BLaER1 (cell line): Measurements from ENCODE around the gene TTC39A.

ENCODE experiments used
- H3K27ac ChIP-seq: shearing (Covaris generic); formaldehyde crosslinking; 2 replicates; pipeline ENCODE4 v1.8.1; 2022
- H3K27me3 ChIP-seq: shearing (Covaris generic); formaldehyde crosslinking; 2 replicates; pipeline ENCODE4 v1.8.1; 2022
- H3K36me3 ChIP-seq: shearing (Covaris generic); formaldehyde crosslinking; 2 replicates; pipeline ENCODE4 v1.8.1; 2022
- H3K4me1 ChIP-seq: shearing (Covaris generic); formaldehyde crosslinking; 2 replicates; pipeline ENCODE4 v1.8.1; 2022
- H3K4me2 ChIP-seq: shearing (Covaris generic); formaldehyde crosslinking; 2 replicates; pipeline ENCODE4 v1.8.1; 2022
- H3K4me3 ChIP-seq: shearing (Covaris generic); formaldehyde crosslinking; 2 replicates; pipeline ENCODE4 v1.8.1; 2022
- H3K9ac ChIP-seq: shearing (Covaris generic); formaldehyde crosslinking; 2 replicates; pipeline ENCODE4 v1.8.1; 2022
- H3K9me3 ChIP-seq: shearing (Covaris generic); formaldehyde crosslinking; 2 replicates; pipeline ENCODE4 v1.8.1; 2022
- H4K20me1 ChIP-seq: shearing (Covaris generic); formaldehyde crosslinking; 2 replicates; pipeline ENCODE4 v1.8.1; 2022
- Cebpa-rat ChIP-seq: shearing (Covaris generic); IDR thresholded peaks from 2 replicates; pipeline ENCODE4 v1.8.1; 2022

TTC39A gene

DNA sequence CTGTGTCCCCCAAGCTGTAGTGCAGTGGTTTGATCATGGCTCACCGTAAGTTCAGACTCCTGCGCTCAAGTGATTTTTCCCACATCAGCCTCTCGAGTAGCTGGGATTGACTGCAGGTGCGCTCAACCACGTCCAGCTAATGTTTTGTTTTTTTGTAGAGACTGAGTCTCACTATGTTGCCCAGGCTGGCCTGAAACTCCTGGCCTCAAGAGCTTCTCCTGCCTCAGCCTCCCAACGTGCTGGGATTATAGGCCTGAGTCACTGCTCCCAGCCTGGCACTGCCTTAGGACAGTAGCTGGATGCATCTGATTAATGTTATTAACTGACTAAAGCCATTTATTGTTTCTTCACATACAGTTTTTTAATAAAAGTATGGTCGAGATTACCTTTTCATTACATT is 54.1 kb downstream of the TTC39A start:
- no peaks in the 10 kb centered on the region for H3K9me3 ChIP-seq
- H3K27me3 ChIP-seq = no peaks in the 10 kb centered on the region
- TF ChIP-seq Cebpa-rat = no peak
- no peak overlapping the region for H3K9ac ChIP-seq
- no peaks in the 10 kb centered on the region for H4K20me1 ChIP-seq
- H3K27ac ChIP-seq = no peak overlapping the region
- no peaks in the 10 kb centered on the region for H3K4me1 ChIP-seq
- no peak overlapping the region for H3K4me2 ChIP-seq
- peaks cover 44% of the 10 kb centered on the region for H3K36me3 ChIP-seq
- H3K4me3 ChIP-seq = no peak overlapping the region

DNA sequence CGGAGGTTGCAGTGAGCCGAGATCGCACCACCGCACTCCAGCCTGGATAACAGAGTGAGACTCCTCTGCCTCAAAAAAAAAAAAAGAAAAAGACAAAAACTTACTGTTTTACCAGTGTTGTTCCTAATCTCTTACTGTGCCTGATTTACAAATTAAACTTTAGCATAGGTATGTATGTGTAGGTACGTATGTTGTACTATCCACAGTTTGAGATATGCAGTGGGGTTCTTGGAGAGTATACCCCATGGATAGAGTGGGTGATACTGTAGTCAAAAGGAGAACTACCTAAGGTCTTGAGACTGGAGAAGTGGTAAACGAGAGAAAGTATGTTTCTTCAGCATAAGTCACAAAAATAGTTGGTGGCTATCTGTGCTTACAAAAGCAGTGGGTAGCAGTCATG is 55.7 kb downstream of the TTC39A start:
- Histone ChIP-seq H3K27ac (no peak overlapping the region), H3K4me3 (no peak overlapping the region), H4K20me1 (peaks cover 6% of the 10 kb centered on the region; the same call in 1 of the 2 replicates), H3K9ac (no peak overlapping the region), H3K4me2 (no peak overlapping the region), H3K36me3 (peaks cover 56% of the 10 kb centered on the region), H3K27me3 (no peaks in the 10 kb centered on the region), H3K9me3 (no peaks in the 10 kb centered on the region), H3K4me1 (peaks cover 12% of the 10 kb centered on the region; the same call in 1 of the 2 replicates)
- no peak for TF ChIP-seq Cebpa-rat

DNA sequence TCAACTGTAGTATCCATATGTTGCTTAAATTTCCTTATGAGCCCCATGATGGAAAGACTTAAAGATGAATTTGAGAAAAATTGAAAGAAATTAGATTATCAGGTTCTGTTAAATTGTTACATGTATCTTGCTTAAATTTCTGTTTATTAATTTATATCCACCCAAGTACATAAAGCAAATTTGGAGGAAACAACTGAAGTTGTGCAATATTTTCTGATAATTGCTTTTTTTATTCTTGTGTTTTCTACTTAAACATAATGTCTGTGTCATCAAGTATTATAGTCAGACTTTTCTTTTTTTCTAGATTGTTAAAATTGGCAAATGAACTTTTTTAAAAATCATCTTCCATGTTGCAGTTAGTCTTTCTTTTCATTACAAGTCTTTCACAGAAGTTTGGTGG is 57.4 kb downstream of the TTC39A start:
- no peak overlapping the region for H3K27ac ChIP-seq
- peaks cover 22% of the 10 kb centered on the region; the same call in 1 of the 2 replicates for H4K20me1 ChIP-seq
- TF ChIP-seq Cebpa-rat = no peak
- no peak overlapping the region for H3K9ac ChIP-seq
- H3K27me3 ChIP-seq = no peaks in the 10 kb centered on the region
- no peak overlapping the region for H3K4me3 ChIP-seq
- H3K36me3 ChIP-seq = peaks cover 61% of the 10 kb centered on the region
- no peak overlapping the region for H3K4me2 ChIP-seq
- peaks cover 30% of the 10 kb centered on the region for H3K4me1 ChIP-seq
- no peaks in the 10 kb centered on the region for H3K9me3 ChIP-seq

DNA sequence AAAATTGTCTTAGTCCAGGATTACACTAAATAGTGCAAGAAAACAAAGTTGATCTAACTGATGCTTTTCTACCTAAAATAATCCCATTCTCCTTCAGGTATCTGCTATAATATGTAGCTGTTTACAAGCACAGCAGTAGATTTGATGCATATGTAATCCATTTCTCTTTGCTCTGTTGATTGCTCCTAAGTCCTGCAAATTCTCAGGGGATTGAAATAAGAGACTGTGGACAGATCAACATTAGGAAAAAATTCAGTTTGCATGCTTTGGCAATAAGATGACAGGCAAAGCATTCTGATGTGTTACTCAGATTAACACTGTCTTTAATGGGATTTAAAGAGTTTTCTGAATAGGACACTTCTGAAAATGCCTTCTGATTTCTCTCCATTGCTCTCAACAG is 59.6 kb downstream of the TTC39A start:
- Histone ChIP-seq H3K36me3 (peaks cover 49% of the 10 kb centered on the region), H3K27ac (no peak overlapping the region), H3K4me3 (no peak overlapping the region), H3K4me2 (no peak overlapping the region), H3K4me1 (peaks cover 51% of the 10 kb centered on the region), H3K9ac (no peak overlapping the region), H4K20me1 (peaks cover 43% of the 10 kb centered on the region; the same call in 1 of the 2 replicates), H3K9me3 (no peaks in the 10 kb centered on the region), H3K27me3 (no peaks in the 10 kb centered on the region)
- no peak for TF ChIP-seq Cebpa-rat

DNA sequence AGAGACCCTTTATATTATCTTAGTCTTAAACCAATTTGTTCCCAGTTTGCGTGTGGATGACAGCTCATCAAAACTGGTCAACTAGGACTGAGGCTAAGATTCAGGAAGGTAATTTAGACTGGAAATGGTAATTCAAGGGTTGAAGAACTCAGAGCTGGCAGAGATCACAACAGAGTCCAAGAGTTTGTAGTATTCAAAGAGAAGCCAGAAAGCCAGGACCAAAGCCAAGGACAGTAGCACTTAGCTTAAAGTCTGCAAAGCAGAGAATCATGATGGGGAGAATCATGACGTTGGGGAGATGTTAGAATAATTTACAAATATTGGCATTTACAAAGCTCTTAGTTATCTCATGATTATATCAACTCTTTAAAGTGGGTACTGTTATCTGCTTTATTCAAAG is 61.7 kb downstream of the TTC39A start:
- Histone ChIP-seq H3K4me1 (peaks cover 72% of the 10 kb centered on the region), H3K27ac (peak overlapping the region; percentile 73), H4K20me1 (peaks cover 57% of the 10 kb centered on the region; the same call in 1 of the 2 replicates), H3K27me3 (no peaks in the 10 kb centered on the region), H3K9ac (0 out of 2 replicates have a peak overlapping the region, but pooled peaks have one; percentile 9), H3K36me3 (peaks cover 31% of the 10 kb centered on the region), H3K4me2 (peak overlapping the region; percentile 81), H3K4me3 (peak overlapping the region; percentile 13; the same call in 1 of the 2 replicates), H3K9me3 (no peaks in the 10 kb centered on the region)
- no peak for TF ChIP-seq Cebpa-rat

DNA sequence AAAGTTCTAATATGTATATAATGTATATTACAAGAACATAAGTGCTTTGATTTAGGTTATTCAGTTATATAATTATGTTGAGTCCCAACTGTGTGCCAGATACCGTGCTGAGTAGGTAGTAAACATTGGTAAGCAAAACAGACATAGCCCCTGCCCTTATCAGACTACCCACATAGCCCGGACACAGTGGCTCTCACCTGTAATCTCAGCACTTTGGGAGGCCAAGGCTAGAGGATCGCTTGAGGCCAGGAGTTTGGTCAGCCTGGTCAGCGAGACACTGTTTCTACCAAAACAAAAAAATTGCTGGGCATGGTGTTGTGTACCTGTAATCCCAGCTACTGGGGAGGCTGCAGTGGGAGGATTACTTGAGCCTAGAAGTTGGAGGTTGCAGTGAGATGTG is 63.6 kb downstream of the TTC39A start:
- peaks cover 67% of the 10 kb centered on the region; the same call in 1 of the 2 replicates for H4K20me1 ChIP-seq
- H3K27ac ChIP-seq = peak overlapping the region; percentile 73; the same call in 1 of the 2 replicates
- H3K9me3 ChIP-seq = no peaks in the 10 kb centered on the region
- H3K27me3 ChIP-seq = no peaks in the 10 kb centered on the region
- H3K4me3 ChIP-seq = no peak overlapping the region
- H3K9ac ChIP-seq = no peak overlapping the region
- peak overlapping the region; percentile 81 for H3K4me2 ChIP-seq
- peaks cover 22% of the 10 kb centered on the region for H3K36me3 ChIP-seq
- H3K4me1 ChIP-seq = peaks cover 90% of the 10 kb centered on the region
- TF ChIP-seq Cebpa-rat = no peak

DNA sequence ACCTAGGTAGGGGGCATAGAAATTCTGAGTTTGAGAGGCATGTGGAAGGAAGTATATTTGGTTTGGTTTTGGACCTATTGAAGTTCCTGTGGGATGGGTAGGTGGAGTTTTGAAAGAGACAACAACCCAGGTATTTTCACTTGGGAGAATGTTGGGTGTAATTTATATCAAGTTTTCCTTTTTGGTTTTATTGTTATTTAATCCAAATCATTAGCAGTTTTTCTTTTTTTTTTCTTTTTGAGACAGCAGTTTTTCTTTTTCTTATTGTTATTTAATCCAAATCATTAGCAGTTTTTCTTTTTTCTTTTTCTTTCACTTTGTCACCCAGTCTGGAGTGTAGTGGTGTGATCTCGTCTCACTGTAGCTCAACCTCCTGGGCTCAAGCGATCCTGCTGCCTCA is 64.2 kb downstream of the TTC39A start:
- H4K20me1 ChIP-seq = peaks cover 73% of the 10 kb centered on the region; the same call in 1 of the 2 replicates
- no peak overlapping the region for H3K9ac ChIP-seq
- no peak overlapping the region for H3K4me3 ChIP-seq
- no peaks in the 10 kb centered on the region for H3K27me3 ChIP-seq
- H3K27ac ChIP-seq = no peak overlapping the region
- peaks cover 96% of the 10 kb centered on the region for H3K4me1 ChIP-seq
- no peaks in the 10 kb centered on the region for H3K9me3 ChIP-seq
- H3K4me2 ChIP-seq = peak overlapping the region; percentile 81; the same call in 1 of the 2 replicates
- TF ChIP-seq Cebpa-rat = no peak
- H3K36me3 ChIP-seq = peaks cover 16% of the 10 kb centered on the region

DNA sequence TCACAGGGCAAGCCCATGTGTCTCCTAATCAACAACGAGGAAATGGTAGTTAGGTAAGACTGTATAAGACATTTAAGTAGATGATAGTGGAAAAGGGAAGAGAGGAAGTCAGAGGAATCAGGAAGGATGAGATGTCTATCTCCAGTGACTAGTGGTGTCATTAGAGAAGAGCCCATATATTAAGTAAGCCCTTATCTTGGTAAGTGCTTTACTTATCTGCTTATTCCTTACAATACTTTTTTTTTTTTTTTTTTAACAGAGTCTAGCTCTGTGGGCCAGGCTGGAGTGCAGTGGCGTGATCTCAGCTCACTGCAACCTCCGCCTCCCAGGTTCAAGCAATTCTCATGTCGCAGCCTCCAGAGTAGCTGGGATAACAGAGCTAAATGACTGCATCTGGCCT is 64.7 kb downstream of the TTC39A start:
- Histone ChIP-seq H3K9me3 (no peaks in the 10 kb centered on the region), H3K27me3 (no peaks in the 10 kb centered on the region), H3K4me1 (peaks cover 96% of the 10 kb centered on the region), H3K36me3 (peaks cover 11% of the 10 kb centered on the region; the same call in 1 of the 2 replicates), H4K20me1 (peaks cover 79% of the 10 kb centered on the region), H3K27ac (no peak overlapping the region), H3K4me2 (peak overlapping the region; percentile 27), H3K9ac (no peak overlapping the region), H3K4me3 (no peak overlapping the region)
- TF ChIP-seq Cebpa-rat = no peak

DNA sequence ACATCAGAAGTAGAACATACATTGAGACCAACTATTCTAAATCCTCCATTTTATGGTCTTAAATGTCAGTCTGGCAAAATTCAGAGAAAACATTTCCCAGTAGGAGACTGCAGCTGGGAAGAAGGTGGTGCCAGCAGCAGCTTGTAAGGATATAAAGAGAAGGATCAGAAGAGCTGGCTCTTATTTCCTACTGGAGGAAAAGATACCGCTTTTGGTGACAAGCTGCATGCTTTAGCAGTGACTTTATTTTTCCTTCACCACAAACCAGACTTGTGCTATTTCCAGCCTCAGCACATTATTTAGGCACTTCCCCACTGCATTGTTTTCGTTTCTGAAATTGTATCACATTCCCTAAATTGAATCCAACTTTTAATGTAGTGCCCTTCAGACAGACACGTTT is 65.9 kb downstream of the TTC39A start:
- H4K20me1 ChIP-seq = peaks cover 82% of the 10 kb centered on the region
- H3K4me2 ChIP-seq = peak overlapping the region; percentile 34
- peaks cover 90% of the 10 kb centered on the region for H3K4me1 ChIP-seq

DNA sequence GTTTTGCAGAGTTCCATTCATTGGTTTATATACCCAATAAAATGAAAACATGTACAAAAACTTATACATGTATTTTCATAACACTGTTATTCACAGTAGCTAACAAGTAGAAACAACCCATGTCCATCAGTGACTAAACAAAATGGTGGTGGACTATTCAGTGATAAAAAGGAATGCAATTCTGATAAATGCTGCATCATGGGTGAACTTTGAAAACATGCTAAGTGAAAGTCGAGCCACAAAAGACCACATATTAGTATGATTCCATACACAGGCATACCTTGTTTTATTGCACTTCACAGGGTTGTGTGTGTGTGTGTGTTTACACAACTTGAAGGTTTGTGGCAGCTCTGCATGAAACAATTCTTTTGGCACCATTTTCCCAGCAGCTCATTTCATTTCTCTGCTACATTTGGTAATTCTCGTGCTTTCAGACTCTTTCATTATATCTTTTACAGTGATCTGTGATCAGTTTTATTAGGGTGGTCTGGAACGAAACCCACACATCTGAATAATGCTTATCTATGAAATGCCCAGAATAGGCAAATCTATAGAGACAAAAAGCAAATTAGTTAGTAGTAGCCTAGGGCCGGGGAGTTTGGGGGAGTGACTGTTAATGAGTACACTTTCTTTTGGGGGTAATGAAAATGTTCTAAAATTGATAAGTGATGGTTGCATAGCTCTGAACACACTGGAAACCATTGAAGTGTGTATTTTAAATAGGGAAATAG is 67.0 kb downstream of the TTC39A start:
- peaks cover 83% of the 10 kb centered on the region for H4K20me1 ChIP-seq
- H3K9me3 ChIP-seq = no peaks in the 10 kb centered on the region
- H3K27ac ChIP-seq = no peak overlapping the region
- H3K9ac ChIP-seq = no peak overlapping the region
- no peaks in the 10 kb centered on the region for H3K36me3 ChIP-seq
- TF ChIP-seq Cebpa-rat = no peak
- H3K4me3 ChIP-seq = no peak overlapping the region
- peaks cover 78% of the 10 kb centered on the region for H3K4me1 ChIP-seq
- no peaks in the 10 kb centered on the region for H3K27me3 ChIP-seq
- peak overlapping the region; percentile 47; the same call in 1 of the 2 replicates for H3K4me2 ChIP-seq

More for the DNA sequence above, 65.9 kb downstream of the TTC39A start:
- H3K36me3 ChIP-seq = 0 out of 2 replicates have a peak, but pooled peaks cover 5% of the 10 kb centered on the region
- no peak for TF ChIP-seq Cebpa-rat
- no peak overlapping the region for H3K9ac ChIP-seq
- no peaks in the 10 kb centered on the region for H3K9me3 ChIP-seq
- no peak overlapping the region for H3K4me3 ChIP-seq
- H3K27me3 ChIP-seq = no peaks in the 10 kb centered on the region
- no peak overlapping the region for H3K27ac ChIP-seq
